ENCODE results near the gene NIM1K. TPM values are rescaled to one million over a fixed set of nuclear protein-coding genes. Genes with fewer than 3 reads are reported as not detected.

Gene NIM1K
- total RNA-seq, 1 donor from 2014 or later: 0.54 TPM

- Histone ChIP-seq H4K20me1 (ENCODE audit: insufficient read depth, low read length) (peaks cover 60% of the 10 kb centered on the region), H3K9me3 (ENCODE audit: insufficient read depth, low read depth, low read length) (no peaks in the 10 kb centered on the region), H3K4me2 (ENCODE audit: low read length) (no peak overlapping the region), H3K9ac (ENCODE audit: low read length) (no peak overlapping the region), H3K4me1 (ENCODE audit: insufficient read depth, low read length) (peaks cover 9% of the 10 kb centered on the region), H3K27me3 (ENCODE audit: insufficient read depth, low read length) (no peaks in the 10 kb centered on the region), H3K27ac (ENCODE audit: low read depth, low read length) (no peak overlapping the region), H3K79me2 (ENCODE audit: insufficient read depth, low read length) (peaks cover 27% of the 10 kb centered on the region), H3K4me3 (ENCODE audit: insufficient read depth, low read depth, low read length) (no peak overlapping the region), H3K36me3 (ENCODE audit: insufficient read depth, low read length) (peaks cover 57% of the 10 kb centered on the region), H2AFZ (ENCODE audit: low read depth, low read length) (no peak overlapping the region)
- Mint-ChIP-seq H3K4me1 (ENCODE audit: low read depth, unreplicated experiment) (peaks cover 21% of the 10 kb centered on the region), H3K27ac (ENCODE audit: unreplicated experiment) (no peak overlapping the region), H3K36me3 (ENCODE audit: low read depth, unreplicated experiment) (peaks cover 4% of the 10 kb centered on the region), H3K9me3 (ENCODE audit: unreplicated experiment) (no peaks in the 10 kb centered on the region), H3K27me3 (ENCODE audit: low read depth, unreplicated experiment) (no peaks in the 10 kb centered on the region), H3K4me3 (ENCODE audit: unreplicated experiment) (no peak overlapping the region)
- TF ChIP-seq EZH2 (IDR thresholded peaks at IDR 0.05; ENCODE audit: insufficient read depth, low read length) (no peak), CTCF (IDR thresholded peaks at IDR 0.05; ENCODE audit: insufficient read depth, low read depth, low read length) (no peak)
- no peak for FAIRE-seq
- DNase-seq (ENCODE audit: low read depth): no peak
Measured at GRCh38 chr5:43296835-43297234, 104.8 kb downstream of the NIM1K start.

DNA sequence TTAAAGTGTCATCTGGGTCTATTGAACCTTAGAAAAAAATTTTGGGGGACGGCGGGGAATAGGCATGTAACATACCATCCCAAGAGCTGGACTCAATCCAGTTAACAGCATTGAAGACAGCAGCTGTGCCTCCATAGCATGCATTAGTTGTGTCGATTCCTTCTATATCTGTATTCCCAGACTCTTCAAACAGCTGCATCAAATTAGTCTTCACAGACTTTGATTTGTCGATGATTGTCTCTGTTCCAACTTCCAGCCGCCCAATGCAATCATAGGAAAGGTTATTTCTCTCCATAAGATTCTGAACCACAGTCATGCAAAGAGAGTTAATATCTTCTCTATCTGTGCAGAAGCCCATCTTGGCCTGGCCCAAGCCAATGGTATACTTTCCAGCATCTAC is 106.4 kb downstream of the NIM1K start:
- no peak overlapping the region for H3K27ac Mint-ChIP-seq (ENCODE audit: unreplicated experiment)
- peaks cover 34% of the 10 kb centered on the region for H3K4me1 Mint-ChIP-seq (ENCODE audit: low read depth, unreplicated experiment)
- Histone ChIP-seq H3K79me2 (ENCODE audit: insufficient read depth, low read length) (peaks cover 43% of the 10 kb centered on the region), H3K9ac (ENCODE audit: low read length) (no peak overlapping the region), H3K4me3 (ENCODE audit: insufficient read depth, low read depth, low read length) (no peak overlapping the region), H3K4me1 (ENCODE audit: insufficient read depth, low read length) (peaks cover 9% of the 10 kb centered on the region), H3K27me3 (ENCODE audit: insufficient read depth, low read length) (no peaks in the 10 kb centered on the region), H4K20me1 (ENCODE audit: insufficient read depth, low read length) (peaks cover 76% of the 10 kb centered on the region), H3K9me3 (ENCODE audit: insufficient read depth, low read depth, low read length) (no peaks in the 10 kb centered on the region), H3K4me2 (ENCODE audit: low read length) (no peak overlapping the region), H3K27ac (ENCODE audit: low read depth, low read length) (no peak overlapping the region), H2AFZ (ENCODE audit: low read depth, low read length) (no peak overlapping the region), H3K36me3 (ENCODE audit: insufficient read depth, low read length) (peaks cover 45% of the 10 kb centered on the region)
- no peaks in the 10 kb centered on the region for H3K9me3 Mint-ChIP-seq (ENCODE audit: unreplicated experiment)
- peaks cover 4% of the 10 kb centered on the region for H3K36me3 Mint-ChIP-seq (ENCODE audit: low read depth, unreplicated experiment)
- H3K27me3 Mint-ChIP-seq (ENCODE audit: low read depth, unreplicated experiment): no peaks in the 10 kb centered on the region
- no peak for DNase-seq (ENCODE audit: low read depth)
- TF ChIP-seq CTCF (IDR thresholded peaks at IDR 0.05; ENCODE audit: insufficient read depth, low read depth, low read length) (no peak), EZH2 (IDR thresholded peaks at IDR 0.05; ENCODE audit: insufficient read depth, low read length) (no peak)
- FAIRE-seq: no peak
- H3K4me3 Mint-ChIP-seq (ENCODE audit: unreplicated experiment): no peak overlapping the region

GRCh38 chr5:43300112-43300511 is 108.1 kb downstream of the NIM1K start:
- peaks cover 4% of the 10 kb centered on the region for H3K36me3 Mint-ChIP-seq (ENCODE audit: low read depth, unreplicated experiment)
- peaks cover 82% of the 10 kb centered on the region for H4K20me1 ChIP-seq (ENCODE audit: insufficient read depth, low read length)
- H3K9me3 Mint-ChIP-seq (ENCODE audit: unreplicated experiment): no peaks in the 10 kb centered on the region
- DNase-seq (ENCODE audit: low read depth): no peak
- H3K9me3 ChIP-seq (ENCODE audit: insufficient read depth, low read depth, low read length): no peaks in the 10 kb centered on the region
- no peak for FAIRE-seq
- H3K4me1 ChIP-seq (ENCODE audit: insufficient read depth, low read length): no peaks in the 10 kb centered on the region
- H3K79me2 ChIP-seq (ENCODE audit: insufficient read depth, low read length): peaks cover 56% of the 10 kb centered on the region
- peaks cover 42% of the 10 kb centered on the region for H3K36me3 ChIP-seq (ENCODE audit: insufficient read depth, low read length)
- no peak overlapping the region for H3K9ac ChIP-seq (ENCODE audit: low read length)
- H3K4me3 Mint-ChIP-seq (ENCODE audit: unreplicated experiment): no peak overlapping the region
- H3K4me1 Mint-ChIP-seq (ENCODE audit: low read depth, unreplicated experiment): peaks cover 27% of the 10 kb centered on the region
- no peak overlapping the region for H3K27ac ChIP-seq (ENCODE audit: low read depth, low read length)
- no peak overlapping the region for H3K4me2 ChIP-seq (ENCODE audit: low read length)
- no peak overlapping the region for H2AFZ ChIP-seq (ENCODE audit: low read depth, low read length)
- H3K27ac Mint-ChIP-seq (ENCODE audit: unreplicated experiment): no peak overlapping the region
- H3K4me3 ChIP-seq (ENCODE audit: insufficient read depth, low read depth, low read length): no peak overlapping the region
- no peaks in the 10 kb centered on the region for H3K27me3 ChIP-seq (ENCODE audit: insufficient read depth, low read length)
- no peaks in the 10 kb centered on the region for H3K27me3 Mint-ChIP-seq (ENCODE audit: low read depth, unreplicated experiment)
- no peak for TF ChIP-seq CTCF (IDR thresholded peaks at IDR 0.05; ENCODE audit: insufficient read depth, low read depth, low read length)
- TF ChIP-seq EZH2 (IDR thresholded peaks at IDR 0.05; ENCODE audit: insufficient read depth, low read length): no peak

Data from astrocyte (in vitro differentiated cells and primary cell).